ENCODE measurements around the gene WASF2. TPM values are rescaled to one million over a fixed set of nuclear protein-coding genes. Genes with fewer than 3 reads are reported as not detected.

The WASF2 gene
- total RNA-seq, 4 donors from 2014 or later = 53.7 to 92.8 (median 79.8) TPM

- intact Hi-C loops (cut with DNase I) = no loop called here
- no peaks in the 10 kb centered on the region for H3K36me3 ChIP-seq
- H3K4me3 ChIP-seq = no peak overlapping the region
- no peaks in the 10 kb centered on the region for H3K9me3 ChIP-seq
- H3K27me3 ChIP-seq = no peaks in the 10 kb centered on the region
- WGBS, 2 donors = 50 to 60% methylated on average over 5 to 6 of the region's 6 CpGs
- DNase-seq = no peak
- H3K4me1 ChIP-seq = peaks cover 47 to 84% (median 50%) of the 10 kb centered on the region in 3 donors
- TF ChIP-seq POLR2A (IDR thresholded peaks at IDR 0.05) (peak in 1 of 4 donors; percentile 15), CTCF (IDR thresholded peaks at IDR 0.05) (peak in 3 of 6 experiments; percentile 20 to 44 (median 22))
- peak overlapping the region; percentile 80 to 94 (median 93) for H3K27ac ChIP-seq
These were observed 18.1 kb upstream of the WASF2 start for GRCh38 chr1:27507960-27508665.

DNA sequence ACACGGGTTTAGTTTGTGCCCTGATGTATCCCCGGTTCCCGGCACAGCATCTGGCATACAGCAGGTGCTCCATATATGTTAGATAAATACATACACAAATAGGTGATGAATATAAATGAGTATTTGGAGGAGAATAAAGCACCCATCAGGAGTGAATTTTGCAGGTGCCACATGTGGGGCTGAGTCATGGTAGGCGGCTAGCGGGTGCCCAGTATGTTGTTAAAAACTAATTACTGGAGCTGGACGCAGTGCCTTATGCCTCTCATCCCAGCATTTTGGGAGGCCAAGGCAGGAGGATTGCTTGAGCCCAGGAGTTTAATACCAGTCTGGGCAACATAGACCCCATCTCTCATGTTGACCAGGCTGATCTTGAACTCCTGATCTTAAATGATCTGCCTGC, 16.7 kb upstream of the WASF2 start:
- intact Hi-C loops (cut with DNase I) = no loop called here
- Histone ChIP-seq H3K4me1 (peaks cover 48 to 86% (median 50%) of the 10 kb centered on the region in 3 donors), H3K36me3 (no peaks in the 10 kb centered on the region), H3K4me3 (no peak overlapping the region), H3K27ac (peak overlapping the region; percentile 92 to 96 (median 94)), H3K27me3 (no peaks in the 10 kb centered on the region), H3K9me3 (no peaks in the 10 kb centered on the region)
- TF ChIP-seq POLR2A (IDR thresholded peaks at IDR 0.05) (no peak), CTCF (IDR thresholded peaks at IDR 0.05) (no peak)
- no peak for DNase-seq
- 72% methylated on average over 6 of the region's 6 CpGs for WGBS, 2 donors

- H3K4me3 ChIP-seq = no peak overlapping the region
- no peaks in the 10 kb centered on the region for H3K9me3 ChIP-seq
- peaks cover 46 to 77% (median 49%) of the 10 kb centered on the region in 3 donors for H3K4me1 ChIP-seq
- WGBS, 2 donors = 20 to 26% methylated on average over 3 to 4 of the region's 5 CpGs
- no peak for DNase-seq
- no peaks in the 10 kb centered on the region for H3K27me3 ChIP-seq
- H3K36me3 ChIP-seq = no peaks in the 10 kb centered on the region
- H3K27ac ChIP-seq = peak overlapping the region; percentile 92 to 96 (median 94)
- TF ChIP-seq POLR2A (IDR thresholded peaks at IDR 0.05) (no peak), CTCF (IDR thresholded peaks at IDR 0.05) (no peak)
- intact Hi-C loops (cut with DNase I) = no loop called here
These were observed 15.4 kb upstream of the WASF2 start for GRCh38 chr1:27505420-27505680.

GRCh38 chr1:27504588-27505419, 14.8 kb upstream of the WASF2 start:
- Histone ChIP-seq H3K27me3 (no peaks in the 10 kb centered on the region), H3K4me3 (peak overlapping the region in 3 of 4 donors; percentile 11 to 37 (median 17)), H3K9me3 (no peaks in the 10 kb centered on the region), H3K27ac (peak overlapping the region; percentile 92 to 96 (median 94)), H3K4me1 (peaks cover 41 to 72% (median 44%) of the 10 kb centered on the region in 3 donors), H3K36me3 (no peaks in the 10 kb centered on the region)
- TF ChIP-seq POLR2A (IDR thresholded peaks at IDR 0.05) = no peak
- TF ChIP-seq CTCF (IDR thresholded peaks at IDR 0.05) = no peak
- no peak for DNase-seq
- intact Hi-C loops (cut with DNase I) = no loop called here
- WGBS, 2 donors = 15 to 43% methylated on average over 1 to 5 of the region's 13 CpGs

Measured in esophagus squamous epithelium (tissue), 5 donors.